Ovary (tissue), 9 donors: ENCODE data around the gene MAPT. TPM values are rescaled to one million over a fixed set of nuclear protein-coding genes. Genes with fewer than 3 reads are reported as not detected.

Experiments
- DNase-seq, 5 donors: peaks; one replicate each; pipeline ENCODE4 v3.0.0-alpha.2; 2019 to 2020
- H3K27ac ChIP-seq, 2 donors: fragments of 200-600 bp; one replicate each; pipeline versions ENCODE4 v1.5.1 to v1.8.0; 2019 to 2022
- H3K27me3 ChIP-seq: fragments of 200-600 bp; one replicate; pipeline ENCODE4 v1.8.0; 2022
- H3K36me3 ChIP-seq: fragments of 200-600 bp; sonication (generic); one replicate; pipeline ENCODE4 v1.5.1; 2019
- H3K4me1 ChIP-seq: one replicate; pipeline ENCODE4 v1.8.1; 2013; ENCODE audit warnings: mild to moderate bottlenecking, moderate library complexity; ENCODE audit not compliant: insufficient read depth
- H3K4me3 ChIP-seq: fragments of 200-600 bp; sonication (generic); one replicate; pipeline ENCODE4 v1.5.1; 2017
- H3K9me3 ChIP-seq, 2 donors: fragments of 200-600 bp in 1 of 2; sonication (generic) in 1 of 2; one replicate each; pipeline versions ENCODE4 v1.5.1 to v1.8.1; 2013 to 2019; ENCODE audit warnings: mild to moderate bottlenecking in 1 of 2, moderate library complexity in 1 of 2
- CTCF ChIP-seq, 3 donors: fragments of 450-650 bp in 2 of 3; fragments of 200-600 bp in 1 of 3; IDR thresholded peaks; one replicate each; pipeline versions ENCODE4 v1.5.1 to v1.8.0; 2016 to 2022; ENCODE audit warnings: antibody characterized with exemption in 3 of 3, mild to moderate bottlenecking in 1 of 3
- EP300 ChIP-seq: sonication (generic); formaldehyde crosslinking; IDR thresholded peaks from one replicate; pipeline ENCODE4 v1.6.1; 2017; ENCODE audit warnings: antibody characterized with exemption
- POLR2A ChIP-seq: fragments of 450-650 bp; IDR thresholded peaks from one replicate; pipeline ENCODE4 v1.6.1; 2017; ENCODE audit warnings: antibody characterized with exemption, mild to moderate bottlenecking, moderate library complexity
- WGBS, 3 donors: extraction: QIAGEN DNeasy Blood & Tissue Kit in 1 of 3; methylation state at CpG; one replicate each; pipeline versions ENCODE4 v1.1.5 to v1.1.7; 2013 to 2017; 5-methylcytosine and 5-hydroxymethylcytosine counted together
- intact Hi-C, 4 donors: fragments of 100-400 bp; cut with DNase I; formaldehyde crosslinking; loops; one replicate each; pipeline versions ENCODE4 v1.11.0 to v1.15.1; 2022 to 2023
- polyA plus RNA-seq, 2 donors: library from polyadenylated mRNA; stranded (reverse); fragments of 200-250 nt in 1 of 2; fragments of 350-450 nt in 1 of 2; fragmentation: Illumina TruSeq in 1 of 2; extraction: RNeasy Lipid Tissue Mini Kit (QIAGEN cat#74804) in 1 of 2; gene quantifications; one replicate each; pipeline ENCODE4 v1.2.3, GENCODE V29; 2013 to 2014
- total RNA-seq, 7 donors: library from RNA; depleted of rRNA in 2 of 7; stranded (reverse); fragments of >200 nt in 2 of 7; fragmentation: NEBNext Ultra II Directional in 3 of 7; extraction: Animal tissue kit (Norgen Biotek cat#: 25700) in 3 of 7; gene quantifications; one replicate each; pipeline versions ENCODE4 v1.1.0 to v1.2.4, GENCODE V29; 2016 to 2023
- donor health status: DM: no; HTN: no; CAD: no; lungs with moderate emphysema.
- donor health status: DM: no; HTN: no; CAD: no.
- donor health status: Bipolar disorder and iron deficiency.
- donor health status: DM: yes; HTN: yes; CAD: no.
- donor health status: DM: no; HTN: no; CAD: no.
- donor health status: DM: yes; HTN: yes; CAD: no.

The MAPT gene
- total and polyA plus RNA-seq, 9 donors, result 0.40 to 2.2 (median 1.1) TPM

- Histone ChIP-seq H3K27me3 (no peaks in the 10 kb centered on the region), H3K9me3 (no peaks in the 10 kb centered on the region), H3K4me3 (no peak overlapping the region), H3K4me1 (no peaks in the 10 kb centered on the region), H3K27ac (no peak overlapping the region), H3K36me3 (peaks cover 3% of the 10 kb centered on the region)
- intact Hi-C loops, result loop anchor here in 1 of 4 donors (5.0 kb wide), 1 partner anchor 1568 kb away; no protein-coding TSS in a partner anchor
- no peak for DNase-seq
- WGBS, 3 donors, result 44 to 60% (median 45%) methylated on average over 4 of the region's 4 CpGs
- no peak for TF ChIP-seq EP300
- TF ChIP-seq POLR2A, result no peak
- no peak for TF ChIP-seq CTCF (IDR thresholded peaks at IDR 0.05)
Observed at GRCh38 chr17:46028981-46029565, 134.7 kb downstream of the MAPT start.

GRCh38 chr17:46029627-46030026, 135.3 kb downstream of the MAPT start:
- H3K4me3 ChIP-seq, result no peak overlapping the region
- intact Hi-C loops, result loop anchor here in 1 of 4 donors (5.0 kb wide), 1 partner anchor 1568 kb away; no protein-coding TSS in a partner anchor
- 90 to 94% (median 94%) methylated on average over 6 of the region's 6 CpGs for WGBS, 3 donors
- peaks cover 3% of the 10 kb centered on the region for H3K36me3 ChIP-seq
- TF ChIP-seq EP300, result no peak
- no peaks in the 10 kb centered on the region for H3K27me3 ChIP-seq
- no peak for DNase-seq
- no peaks in the 10 kb centered on the region for H3K4me1 ChIP-seq
- no peaks in the 10 kb centered on the region for H3K9me3 ChIP-seq
- H3K27ac ChIP-seq, result no peak overlapping the region

GRCh38 chr17:46030752-46031151, 136.4 kb downstream of the MAPT start:
- intact Hi-C loops, result no loop called here

GRCh38 chr17:46031440-46031839, 137.1 kb downstream of the MAPT start:
- peak in 1 of 5 donors; percentile 35 for DNase-seq
- TF ChIP-seq EP300 (no peak), CTCF (IDR thresholded peaks at IDR 0.05) (no peak), POLR2A (no peak)
- no peak overlapping the region for H3K4me3 ChIP-seq
- H3K27ac ChIP-seq, result no peak overlapping the region
- H3K27me3 ChIP-seq, result no peaks in the 10 kb centered on the region
- no peaks in the 10 kb centered on the region for H3K4me1 ChIP-seq
- peaks cover 3% of the 10 kb centered on the region for H3K36me3 ChIP-seq
- WGBS, 3 donors, result 92 to 94% (median 92%) methylated on average over 16 of the region's 16 CpGs
- no peaks in the 10 kb centered on the region for H3K9me3 ChIP-seq
- intact Hi-C loops, result no loop called here

More at GRCh38 chr17:46030752-46031151, 136.4 kb downstream of the MAPT start:
- no peaks in the 10 kb centered on the region for H3K9me3 ChIP-seq
- H3K27ac ChIP-seq, result no peak overlapping the region
- H3K36me3 ChIP-seq, result peaks cover 3% of the 10 kb centered on the region
- H3K4me1 ChIP-seq, result no peaks in the 10 kb centered on the region
- DNase-seq, result no peak
- TF ChIP-seq EP300 (no peak), POLR2A (no peak), CTCF (IDR thresholded peaks at IDR 0.05) (no peak)
- no peaks in the 10 kb centered on the region for H3K27me3 ChIP-seq
- WGBS, 3 donors, result 70 to 85% (median 78%) methylated on average over 3 of the region's 3 CpGs
- H3K4me3 ChIP-seq, result no peak overlapping the region

- Histone ChIP-seq H3K4me3 (no peak overlapping the region), H3K27me3 (no peaks in the 10 kb centered on the region), H3K36me3 (peaks cover 3% of the 10 kb centered on the region), H3K27ac (no peak overlapping the region), H3K9me3 (no peaks in the 10 kb centered on the region), H3K4me1 (no peaks in the 10 kb centered on the region)
- peak in 1 of 5 donors; percentile 30 for DNase-seq
- TF ChIP-seq CTCF (IDR thresholded peaks at IDR 0.05) (no peak), POLR2A (no peak), EP300 (no peak)
- intact Hi-C loops, result no loop called here
- WGBS, 3 donors, result 86 to 94% (median 88%) methylated on average over 8 of the region's 8 CpGs
Observed at GRCh38 chr17:46031920-46032319, 137.6 kb downstream of the MAPT start.
